ENCODE results near the gene ZDHHC14.

Gene ZDHHC14

DNA sequence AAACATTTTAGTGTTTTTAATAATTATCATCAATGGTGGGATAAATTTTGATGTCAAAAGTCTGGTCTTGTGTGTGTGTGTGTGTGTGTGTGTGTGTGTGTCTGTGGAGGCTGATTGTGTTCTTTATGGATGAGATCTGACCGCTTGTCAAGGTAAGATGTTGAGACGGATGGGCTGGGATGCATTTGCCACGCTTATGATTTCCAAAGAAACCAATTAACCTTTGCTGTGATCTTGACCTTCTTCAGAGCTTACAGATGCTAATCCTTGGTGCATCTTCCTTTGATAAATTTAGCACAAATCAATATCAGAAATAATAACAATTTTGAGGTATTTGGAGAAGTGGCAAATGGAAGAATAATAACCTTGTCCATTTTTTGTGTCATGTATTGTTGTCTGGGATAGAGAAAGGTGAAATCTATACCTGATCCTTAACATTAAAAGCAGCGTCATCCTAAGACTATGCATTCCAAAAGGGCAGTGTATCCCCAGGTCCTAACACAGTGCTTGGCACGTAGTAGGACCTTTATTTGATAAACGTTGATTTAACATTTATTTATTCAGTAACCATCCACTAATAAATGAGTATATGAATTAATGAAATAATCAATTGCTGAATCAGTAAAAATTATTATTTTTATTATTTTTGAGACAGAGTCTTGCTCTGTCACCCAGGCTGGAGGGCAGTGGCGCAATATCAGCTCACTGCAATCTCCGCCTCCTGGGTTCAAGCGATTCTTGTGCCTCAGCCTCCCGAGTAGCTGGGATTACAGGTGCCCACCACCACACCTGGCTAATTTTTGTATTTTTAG, 70.1 kb downstream of the ZDHHC14 start:
- Histone ChIP-seq H3K27ac (replicated peaks; ENCODE audit: low read length) (no peak overlapping the region), H3K9me3 (replicated peaks in 1 of 2; ENCODE audit: control insufficient read depth in 2 of 2, insufficient read depth in 1 of 2, low read depth in 1 of 2, low read length in 2 of 2) (no peaks in the 10 kb centered on the region), H3K23ac (ENCODE audit: low read depth, low read length, poor library complexity) (no peak overlapping the region), H2BK5ac (ENCODE audit: low read length) (no peak overlapping the region), H2BK15ac (ENCODE audit: low read length) (no peak overlapping the region), H2BK120ac (ENCODE audit: low read depth, low read length) (no peak overlapping the region), H2AK5ac (ENCODE audit: low read depth, low read length) (no peak overlapping the region), H4K8ac (ENCODE audit: low read depth, low read length) (no peak overlapping the region), H4K91ac (ENCODE audit: low read depth, low read length, poor library complexity) (no peak overlapping the region), H3K4me2 (ENCODE audit: insufficient read depth, low read length, poor library complexity, severe bottlenecking) (no peak overlapping the region), H3K4me1 (ENCODE audit: control insufficient read depth in 2 of 2, insufficient read depth in 1 of 2, low read depth in 1 of 2, low read length in 2 of 2) (peaks cover 8 to 11% of the 10 kb centered on the region in 2 donors), H3K36me3 (replicated peaks in 1 of 2; ENCODE audit: control insufficient read depth in 2 of 2, insufficient read depth in 2 of 2, low read length in 2 of 2) (no peaks in the 10 kb centered on the region), H3K79me1 (ENCODE audit: low read depth, low read length) (peaks cover 2% of the 10 kb centered on the region), H3K14ac (ENCODE audit: low read length) (no peak overlapping the region), H2AFZ (ENCODE audit: low read length) (no peak overlapping the region), H3K18ac (ENCODE audit: low read length) (no peak overlapping the region), H2BK12ac (ENCODE audit: low read length) (no peak overlapping the region), H3K4me3 (ENCODE audit: low read length in 2 of 2) (no peak overlapping the region), H3K27me3 (ENCODE audit: control insufficient read depth in 3 of 3, insufficient read depth in 3 of 3, low read depth in 1 of 3, low read length in 3 of 3) (no peaks in the 10 kb centered on the region), H3K9ac (ENCODE audit: low read depth, low read length, poor library complexity) (no peak overlapping the region), H3K4ac (ENCODE audit: low read length) (no peak overlapping the region)
- no peak for DNase-seq (ENCODE audit: low spot score)
- WGBS, 2 donors (ENCODE audit: extremely low coverage in 2 of 2, insufficient read length in 2 of 2, insufficient replicate concordance in 1 of 2): no CpG with 5 or more reads among the region's 10 CpGs

GRCh38 chr6:157452096-157452495, 71.1 kb downstream of the ZDHHC14 start:
- Histone ChIP-seq H4K8ac (ENCODE audit: low read depth, low read length) (no peak overlapping the region), H3K4ac (ENCODE audit: low read length) (no peak overlapping the region), H2AK5ac (ENCODE audit: low read depth, low read length) (no peak overlapping the region), H3K23ac (ENCODE audit: low read depth, low read length, poor library complexity) (no peak overlapping the region), H3K18ac (ENCODE audit: low read length) (no peak overlapping the region), H3K4me3 (ENCODE audit: low read length in 2 of 2) (no peak overlapping the region), H3K27me3 (ENCODE audit: control insufficient read depth in 3 of 3, insufficient read depth in 3 of 3, low read depth in 1 of 3, low read length in 3 of 3) (no peaks in the 10 kb centered on the region), H2BK5ac (ENCODE audit: low read length) (no peak overlapping the region), H3K79me1 (ENCODE audit: low read depth, low read length) (peaks cover 2% of the 10 kb centered on the region), H3K4me1 (ENCODE audit: control insufficient read depth in 2 of 2, insufficient read depth in 1 of 2, low read depth in 1 of 2, low read length in 2 of 2) (peaks cover 11% of the 10 kb centered on the region in 2 donors), H2BK12ac (ENCODE audit: low read length) (no peak overlapping the region), H3K36me3 (replicated peaks in 1 of 2; ENCODE audit: control insufficient read depth in 2 of 2, insufficient read depth in 2 of 2, low read length in 2 of 2) (no peaks in the 10 kb centered on the region), H3K9ac (ENCODE audit: low read depth, low read length, poor library complexity) (no peak overlapping the region), H3K27ac (replicated peaks; ENCODE audit: low read length) (no peak overlapping the region), H3K14ac (ENCODE audit: low read length) (no peak overlapping the region), H4K91ac (ENCODE audit: low read depth, low read length, poor library complexity) (no peak overlapping the region), H3K4me2 (ENCODE audit: insufficient read depth, low read length, poor library complexity, severe bottlenecking) (no peak overlapping the region), H2BK15ac (ENCODE audit: low read length) (no peak overlapping the region), H2BK120ac (ENCODE audit: low read depth, low read length) (no peak overlapping the region), H2AFZ (ENCODE audit: low read length) (no peak overlapping the region), H3K9me3 (replicated peaks in 1 of 2; ENCODE audit: control insufficient read depth in 2 of 2, insufficient read depth in 1 of 2, low read depth in 1 of 2, low read length in 2 of 2) (no peaks in the 10 kb centered on the region)
- DNase-seq (ENCODE audit: low spot score): no peak
- no CpG with 5 or more reads among the region's 2 CpGs for WGBS, 2 donors (ENCODE audit: extremely low coverage in 2 of 2, insufficient read length in 2 of 2, insufficient replicate concordance in 1 of 2)

DNA sequence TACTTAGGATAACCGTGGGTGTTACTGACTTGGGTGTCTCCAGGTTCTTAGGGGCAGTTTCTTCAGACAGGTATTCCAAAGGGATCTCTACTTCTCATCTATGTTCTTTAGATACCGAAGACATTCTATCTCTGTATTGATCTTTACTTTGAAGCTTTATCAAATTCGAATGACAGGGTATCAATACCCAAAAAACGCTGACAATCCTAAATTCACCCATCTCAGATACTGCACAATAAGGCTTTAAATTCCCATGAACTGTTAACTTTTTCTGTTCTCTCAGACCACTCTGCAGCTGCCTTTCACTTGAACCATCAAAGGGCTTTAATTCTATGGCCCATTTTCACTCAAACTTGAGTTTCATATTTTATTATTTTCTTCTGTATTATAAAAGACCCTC, 72.1 kb downstream of the ZDHHC14 start:
- H2BK15ac ChIP-seq (ENCODE audit: low read length): no peak overlapping the region
- no CpG with 5 or more reads among the region's 4 CpGs for WGBS, 2 donors (ENCODE audit: extremely low coverage in 2 of 2, insufficient read length in 2 of 2, insufficient replicate concordance in 1 of 2)
- H3K18ac ChIP-seq (ENCODE audit: low read length): no peak overlapping the region
- no peak overlapping the region for H3K9ac ChIP-seq (ENCODE audit: low read depth, low read length, poor library complexity)
- peaks cover 11% of the 10 kb centered on the region in 2 donors for H3K4me1 ChIP-seq (ENCODE audit: control insufficient read depth in 2 of 2, insufficient read depth in 1 of 2, low read depth in 1 of 2, low read length in 2 of 2)
- H2BK12ac ChIP-seq (ENCODE audit: low read length): no peak overlapping the region
- H3K4me3 ChIP-seq (ENCODE audit: low read length in 2 of 2): no peak overlapping the region
- no peak overlapping the region for H2BK120ac ChIP-seq (ENCODE audit: low read depth, low read length)
- H4K91ac ChIP-seq (ENCODE audit: low read depth, low read length, poor library complexity): no peak overlapping the region
- H3K23ac ChIP-seq (ENCODE audit: low read depth, low read length, poor library complexity): no peak overlapping the region
- H2AK5ac ChIP-seq (ENCODE audit: low read depth, low read length): no peak overlapping the region
- no peaks in the 10 kb centered on the region for H3K9me3 ChIP-seq (replicated peaks in 1 of 2; ENCODE audit: control insufficient read depth in 2 of 2, insufficient read depth in 1 of 2, low read depth in 1 of 2, low read length in 2 of 2)
- H2BK5ac ChIP-seq (ENCODE audit: low read length): no peak overlapping the region
- H2AFZ ChIP-seq (ENCODE audit: low read length): no peak overlapping the region
- no peaks in the 10 kb centered on the region for H3K36me3 ChIP-seq (replicated peaks in 1 of 2; ENCODE audit: control insufficient read depth in 2 of 2, insufficient read depth in 2 of 2, low read length in 2 of 2)
- H3K4ac ChIP-seq (ENCODE audit: low read length): no peak overlapping the region
- H3K27me3 ChIP-seq (ENCODE audit: control insufficient read depth in 3 of 3, insufficient read depth in 3 of 3, low read depth in 1 of 3, low read length in 3 of 3): no peaks in the 10 kb centered on the region
- H3K14ac ChIP-seq (ENCODE audit: low read length): no peak overlapping the region
- H3K79me1 ChIP-seq (ENCODE audit: low read depth, low read length): no peaks in the 10 kb centered on the region
- H3K27ac ChIP-seq (replicated peaks; ENCODE audit: low read length): no peak overlapping the region
- DNase-seq (ENCODE audit: low spot score): no peak
- H4K8ac ChIP-seq (ENCODE audit: low read depth, low read length): no peak overlapping the region
- H3K4me2 ChIP-seq (ENCODE audit: insufficient read depth, low read length, poor library complexity, severe bottlenecking): no peak overlapping the region

DNA sequence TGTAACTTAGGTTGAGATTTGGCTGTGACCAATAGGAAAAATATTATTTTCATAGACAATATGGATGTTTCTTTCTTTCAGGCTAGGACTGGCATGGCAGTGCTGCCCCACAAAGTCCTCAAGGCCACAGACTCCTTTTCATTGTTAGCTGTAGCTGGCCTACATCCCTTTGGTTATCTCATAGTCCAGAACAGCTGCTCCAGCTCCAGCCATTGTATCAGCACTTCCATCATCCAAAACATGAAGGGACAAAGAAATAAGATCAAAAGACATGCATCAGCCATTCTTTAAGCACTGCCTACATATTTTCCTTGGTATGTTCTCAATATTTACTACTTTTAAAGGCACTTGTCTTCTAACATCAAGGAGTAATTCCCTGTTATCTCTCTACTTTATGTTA, 73.0 kb downstream of the ZDHHC14 start:
- Histone ChIP-seq H3K27ac (replicated peaks; ENCODE audit: low read length) (no peak overlapping the region), H2BK15ac (ENCODE audit: low read length) (no peak overlapping the region), H4K91ac (ENCODE audit: low read depth, low read length, poor library complexity) (no peak overlapping the region), H3K14ac (ENCODE audit: low read length) (no peak overlapping the region), H2BK120ac (ENCODE audit: low read depth, low read length) (no peak overlapping the region), H3K9me3 (replicated peaks in 1 of 2; ENCODE audit: control insufficient read depth in 2 of 2, insufficient read depth in 1 of 2, low read depth in 1 of 2, low read length in 2 of 2) (no peaks in the 10 kb centered on the region), H2AFZ (ENCODE audit: low read length) (no peak overlapping the region), H3K79me1 (ENCODE audit: low read depth, low read length) (no peaks in the 10 kb centered on the region), H3K4me1 (ENCODE audit: control insufficient read depth in 2 of 2, insufficient read depth in 1 of 2, low read depth in 1 of 2, low read length in 2 of 2) (peaks cover 11% of the 10 kb centered on the region in 2 donors), H2BK12ac (ENCODE audit: low read length) (no peak overlapping the region), H2AK5ac (ENCODE audit: low read depth, low read length) (no peak overlapping the region), H3K18ac (ENCODE audit: low read length) (no peak overlapping the region), H3K9ac (ENCODE audit: low read depth, low read length, poor library complexity) (no peak overlapping the region), H3K27me3 (ENCODE audit: control insufficient read depth in 3 of 3, insufficient read depth in 3 of 3, low read depth in 1 of 3, low read length in 3 of 3) (no peaks in the 10 kb centered on the region), H4K8ac (ENCODE audit: low read depth, low read length) (no peak overlapping the region), H3K4me2 (ENCODE audit: insufficient read depth, low read length, poor library complexity, severe bottlenecking) (no peak overlapping the region), H3K36me3 (replicated peaks in 1 of 2; ENCODE audit: control insufficient read depth in 2 of 2, insufficient read depth in 2 of 2, low read length in 2 of 2) (no peaks in the 10 kb centered on the region), H3K4me3 (ENCODE audit: low read length in 2 of 2) (no peak overlapping the region), H2BK5ac (ENCODE audit: low read length) (no peak overlapping the region), H3K4ac (ENCODE audit: low read length) (no peak overlapping the region), H3K23ac (ENCODE audit: low read depth, low read length, poor library complexity) (no peak overlapping the region)
- no peak for DNase-seq (ENCODE audit: low spot score)
